ENCODE results near the gene SHISAL1.

- no peak for TF ChIP-seq EZH2 (IDR thresholded peaks at IDR 0.05; ENCODE audit: borderline replicate concordance, low read length)
- TF ChIP-seq CTCF (conservative IDR thresholded peaks at IDR 0.05 in 1 of 2, IDR thresholded peaks at IDR 0.05 in 1 of 2; ENCODE audit: extremely low read depth in 1 of 2, insufficient read depth in 1 of 2, low read depth in 1 of 2, low read length in 2 of 2) = no peak
These were observed 49.2 kb downstream of the SHISAL1 start for GRCh38 chr22:44263547-44263946.
